OCI-LY7 (cell line): ENCODE measurements around the gene PKLR.

Experiments
- EZH2phosphoT487 ChIP-seq: fragments of 200-600 bp; sonication (generic); IDR thresholded peaks from 2 replicates; pipeline ENCODE4 v1.6.1; 2018; ENCODE audit warnings: low read depth, borderline replicate concordance, mild to moderate bottlenecking, mixed run types, antibody characterized with exemption, low read length, moderate library complexity, mixed read lengths
- TF ChIP-seq, protein P1 (sequence below): fragments of 200-600 bp; sonication (generic); conservative IDR thresholded peaks from 2 replicates; pipeline ENCODE4 v1.5.1; 2014; ENCODE audit warnings: mild to moderate bottlenecking, antibody characterized with exemption, low read length, moderate library complexity, mixed read lengths

DNA sequence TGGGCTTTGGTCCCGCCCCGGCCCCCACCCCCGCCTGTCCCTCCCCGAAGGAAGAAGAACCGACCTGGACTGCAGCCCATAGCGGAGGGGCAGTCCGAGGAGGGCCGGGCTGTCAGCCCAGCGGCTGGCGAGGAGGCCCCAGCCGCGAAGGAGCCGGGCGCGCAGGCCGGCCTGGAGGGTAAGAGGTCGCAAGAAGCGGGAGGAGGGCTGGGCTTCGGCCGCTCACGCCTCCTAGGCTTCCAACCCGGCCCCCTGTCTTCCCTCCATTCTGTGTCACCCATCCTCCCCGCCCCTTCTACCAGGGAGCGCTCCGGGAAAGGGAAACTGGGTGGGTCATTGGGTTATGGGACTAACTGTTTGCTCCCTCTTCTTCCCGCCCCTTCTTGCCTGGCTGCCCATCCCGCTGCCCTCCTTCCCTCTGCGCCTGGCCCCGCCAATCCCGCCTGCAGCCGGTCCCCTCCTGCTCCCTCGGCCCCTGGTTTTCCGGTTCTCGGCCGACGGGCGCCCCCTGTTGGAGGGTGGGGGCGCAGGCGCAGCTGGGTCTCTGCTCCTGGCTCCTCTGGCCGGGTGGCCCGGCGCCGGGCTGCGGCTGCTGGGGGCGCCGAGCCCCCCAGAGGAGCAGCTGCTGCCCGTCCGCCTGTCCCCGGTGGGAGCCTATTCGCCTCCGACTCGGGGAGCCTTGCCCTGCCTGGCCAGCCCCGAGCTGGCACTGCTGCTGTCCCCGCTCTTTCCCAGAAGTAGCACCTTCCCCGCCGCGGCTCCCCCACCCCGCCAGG, 21.9 kb upstream of the PKLR start:
- TF ChIP-seq, protein P1, sequence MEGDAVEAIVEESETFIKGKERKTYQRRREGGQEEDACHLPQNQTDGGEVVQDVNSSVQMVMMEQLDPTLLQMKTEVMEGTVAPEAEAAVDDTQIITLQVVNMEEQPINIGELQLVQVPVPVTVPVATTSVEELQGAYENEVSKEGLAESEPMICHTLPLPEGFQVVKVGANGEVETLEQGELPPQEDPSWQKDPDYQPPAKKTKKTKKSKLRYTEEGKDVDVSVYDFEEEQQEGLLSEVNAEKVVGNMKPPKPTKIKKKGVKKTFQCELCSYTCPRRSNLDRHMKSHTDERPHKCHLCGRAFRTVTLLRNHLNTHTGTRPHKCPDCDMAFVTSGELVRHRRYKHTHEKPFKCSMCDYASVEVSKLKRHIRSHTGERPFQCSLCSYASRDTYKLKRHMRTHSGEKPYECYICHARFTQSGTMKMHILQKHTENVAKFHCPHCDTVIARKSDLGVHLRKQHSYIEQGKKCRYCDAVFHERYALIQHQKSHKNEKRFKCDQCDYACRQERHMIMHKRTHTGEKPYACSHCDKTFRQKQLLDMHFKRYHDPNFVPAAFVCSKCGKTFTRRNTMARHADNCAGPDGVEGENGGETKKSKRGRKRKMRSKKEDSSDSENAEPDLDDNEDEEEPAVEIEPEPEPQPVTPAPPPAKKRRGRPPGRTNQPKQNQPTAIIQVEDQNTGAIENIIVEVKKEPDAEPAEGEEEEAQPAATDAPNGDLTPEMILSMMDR: peak; percentile 87
- no peak for TF ChIP-seq EZH2phosphoT487
